ENCODE data around the gene SBNO2. TPM values are rescaled to one million over a fixed set of nuclear protein-coding genes. Genes with fewer than 3 reads are reported as not detected.

The SBNO2 gene
- total and polyA plus RNA-seq, 2 donors: 15.4 to 62.4 TPM

- Histone ChIP-seq H3K9me3 (ENCODE audit: control insufficient read depth in 2 of 2, insufficient read depth in 1 of 2, low read length in 1 of 2) (no peaks in the 10 kb centered on the region), H3K27ac (ENCODE audit: low read depth in 1 of 2, low read length in 1 of 2) (peak overlapping the region; percentile 72 to 82), H3K27me3 (ENCODE audit: control insufficient read depth in 2 of 2, insufficient read depth in 1 of 2, low read length in 1 of 2) (peaks cover 0 to 3% of the 10 kb centered on the region in 2 donors), H3K4me3 (ENCODE audit: low read length in 2 of 2) (no peak overlapping the region), H3K4me1 (ENCODE audit: control insufficient read depth in 2 of 2, insufficient read depth in 2 of 2, low read length in 2 of 2) (peaks cover 40 to 43% of the 10 kb centered on the region in 2 donors), H3K36me3 (ENCODE audit: control insufficient read depth in 2 of 2, insufficient read depth in 2 of 2, low read length in 1 of 2) (peaks cover 73 to 75% of the 10 kb centered on the region in 2 donors)
- 89% methylated on average over 4 of the region's 4 CpGs for WGBS
- DNase-seq (ENCODE audit: low read depth in 6 of 9, low spot score in 9 of 9): no peak
These were observed 98.1 kb downstream of the SBNO2 start for GRCh38 chr19:1076046-1076386.

GRCh38 chr19:1074544-1075283, 99.4 kb downstream of the SBNO2 start:
- Histone ChIP-seq H3K9me3 (ENCODE audit: control insufficient read depth in 2 of 2, insufficient read depth in 1 of 2, low read length in 1 of 2) (no peaks in the 10 kb centered on the region), H3K36me3 (ENCODE audit: control insufficient read depth in 2 of 2, insufficient read depth in 2 of 2, low read length in 1 of 2) (peaks cover 66 to 75% of the 10 kb centered on the region in 2 donors), H3K4me1 (ENCODE audit: control insufficient read depth in 2 of 2, insufficient read depth in 2 of 2, low read length in 2 of 2) (peaks cover 38 to 49% of the 10 kb centered on the region in 2 donors), H3K27me3 (ENCODE audit: control insufficient read depth in 2 of 2, insufficient read depth in 1 of 2, low read length in 1 of 2) (peaks cover 0 to 9% of the 10 kb centered on the region in 2 donors), H3K4me3 (ENCODE audit: low read length in 2 of 2) (peak overlapping the region in 1 of 2 donors; percentile 49), H3K27ac (ENCODE audit: low read depth in 1 of 2, low read length in 1 of 2) (peak overlapping the region; percentile 17 to 91)
- WGBS: 12% methylated on average over 54 of the region's 54 CpGs
- peak in 1 of 9 donors; percentile 57 for DNase-seq (ENCODE audit: low read depth in 6 of 9, low spot score in 9 of 9)

GRCh38 chr19:1073956-1074517, 100.0 kb downstream of the SBNO2 start:
- 79% methylated on average over 28 of the region's 28 CpGs for WGBS
- Histone ChIP-seq H3K4me1 (ENCODE audit: control insufficient read depth in 2 of 2, insufficient read depth in 2 of 2, low read length in 2 of 2) (peaks cover 43 to 56% of the 10 kb centered on the region in 2 donors), H3K9me3 (ENCODE audit: control insufficient read depth in 2 of 2, insufficient read depth in 1 of 2, low read length in 1 of 2) (no peaks in the 10 kb centered on the region), H3K36me3 (ENCODE audit: control insufficient read depth in 2 of 2, insufficient read depth in 2 of 2, low read length in 1 of 2) (peaks cover 60 to 75% of the 10 kb centered on the region in 2 donors), H3K27ac (ENCODE audit: low read depth in 1 of 2, low read length in 1 of 2) (peak overlapping the region in 1 of 2 donors; percentile 91), H3K27me3 (ENCODE audit: control insufficient read depth in 2 of 2, insufficient read depth in 1 of 2, low read length in 1 of 2) (peaks cover 0 to 9% of the 10 kb centered on the region in 2 donors), H3K4me3 (ENCODE audit: low read length in 2 of 2) (peak overlapping the region in 1 of 2 donors; percentile 49)
- DNase-seq (ENCODE audit: low read depth in 6 of 9, low spot score in 9 of 9): no peak

- Histone ChIP-seq H3K9me3 (ENCODE audit: control insufficient read depth in 2 of 2, insufficient read depth in 1 of 2, low read length in 1 of 2) (no peaks in the 10 kb centered on the region), H3K4me1 (ENCODE audit: control insufficient read depth in 2 of 2, insufficient read depth in 2 of 2, low read length in 2 of 2) (peaks cover 47 to 63% of the 10 kb centered on the region in 2 donors), H3K36me3 (ENCODE audit: control insufficient read depth in 2 of 2, insufficient read depth in 2 of 2, low read length in 1 of 2) (peaks cover 62 to 77% of the 10 kb centered on the region in 2 donors), H3K27me3 (ENCODE audit: control insufficient read depth in 2 of 2, insufficient read depth in 1 of 2, low read length in 1 of 2) (peaks cover 0 to 9% of the 10 kb centered on the region in 2 donors), H3K27ac (ENCODE audit: low read depth in 1 of 2, low read length in 1 of 2) (peak overlapping the region in 1 of 2 donors; percentile 91), H3K4me3 (ENCODE audit: low read length in 2 of 2) (no peak overlapping the region)
- DNase-seq (ENCODE audit: low read depth in 6 of 9, low spot score in 9 of 9): no peak
- 97% methylated on average over 30 of the region's 30 CpGs for WGBS
These were observed 100.8 kb downstream of the SBNO2 start for GRCh38 chr19:1073063-1073955.

- 96% methylated on average over 11 of the region's 11 CpGs for WGBS
- H3K27ac ChIP-seq (ENCODE audit: low read depth in 1 of 2, low read length in 1 of 2): peak overlapping the region in 1 of 2 donors; percentile 58
- H3K36me3 ChIP-seq (ENCODE audit: control insufficient read depth in 2 of 2, insufficient read depth in 2 of 2, low read length in 1 of 2): peaks cover 55 to 71% of the 10 kb centered on the region in 2 donors
These were observed 101.6 kb downstream of the SBNO2 start for GRCh38 chr19:1072371-1073015.

GRCh38 chr19:1070931-1071791, 102.9 kb downstream of the SBNO2 start:
- peaks cover 40 to 55% of the 10 kb centered on the region in 2 donors for H3K4me1 ChIP-seq (ENCODE audit: control insufficient read depth in 2 of 2, insufficient read depth in 2 of 2, low read length in 2 of 2)

More at GRCh38 chr19:1072371-1073015, 101.6 kb downstream of the SBNO2 start:
- Histone ChIP-seq H3K9me3 (ENCODE audit: control insufficient read depth in 2 of 2, insufficient read depth in 1 of 2, low read length in 1 of 2) (no peaks in the 10 kb centered on the region), H3K4me1 (ENCODE audit: control insufficient read depth in 2 of 2, insufficient read depth in 2 of 2, low read length in 2 of 2) (peaks cover 43 to 62% of the 10 kb centered on the region in 2 donors), H3K4me3 (ENCODE audit: low read length in 2 of 2) (no peak overlapping the region), H3K27me3 (ENCODE audit: control insufficient read depth in 2 of 2, insufficient read depth in 1 of 2, low read length in 1 of 2) (peaks cover 0 to 13% of the 10 kb centered on the region in 2 donors)
- no peak for DNase-seq (ENCODE audit: low read depth in 6 of 9, low spot score in 9 of 9)

GRCh38 chr19:1070576-1070930, 103.5 kb downstream of the SBNO2 start:
- no peak for DNase-seq (ENCODE audit: low read depth in 6 of 9, low spot score in 9 of 9)
- H3K27ac ChIP-seq (ENCODE audit: low read depth in 1 of 2, low read length in 1 of 2): peak overlapping the region in 1 of 2 donors; percentile 5
- H3K4me3 ChIP-seq (ENCODE audit: low read length in 2 of 2): no peak overlapping the region
- peaks cover 48 to 63% of the 10 kb centered on the region in 2 donors for H3K36me3 ChIP-seq (ENCODE audit: control insufficient read depth in 2 of 2, insufficient read depth in 2 of 2, low read length in 1 of 2)
- no peaks in the 10 kb centered on the region for H3K9me3 ChIP-seq (ENCODE audit: control insufficient read depth in 2 of 2, insufficient read depth in 1 of 2, low read length in 1 of 2)
- peaks cover 0 to 21% of the 10 kb centered on the region in 2 donors for H3K27me3 ChIP-seq (ENCODE audit: control insufficient read depth in 2 of 2, insufficient read depth in 1 of 2, low read length in 1 of 2)
- 94% methylated on average over 21 of the region's 21 CpGs for WGBS
- H3K4me1 ChIP-seq (ENCODE audit: control insufficient read depth in 2 of 2, insufficient read depth in 2 of 2, low read length in 2 of 2): peaks cover 35 to 55% of the 10 kb centered on the region in 2 donors

More at GRCh38 chr19:1070931-1071791, 102.9 kb downstream of the SBNO2 start:
- Histone ChIP-seq H3K36me3 (ENCODE audit: control insufficient read depth in 2 of 2, insufficient read depth in 2 of 2, low read length in 1 of 2) (peaks cover 54 to 69% of the 10 kb centered on the region in 2 donors), H3K27ac (ENCODE audit: low read depth in 1 of 2, low read length in 1 of 2) (peak overlapping the region in 1 of 2 donors; percentile 60), H3K27me3 (ENCODE audit: control insufficient read depth in 2 of 2, insufficient read depth in 1 of 2, low read length in 1 of 2) (peaks cover 0 to 18% of the 10 kb centered on the region in 2 donors), H3K4me3 (ENCODE audit: low read length in 2 of 2) (no peak overlapping the region), H3K9me3 (ENCODE audit: control insufficient read depth in 2 of 2, insufficient read depth in 1 of 2, low read length in 1 of 2) (no peaks in the 10 kb centered on the region)
- WGBS: 94% methylated on average over 99 of the region's 99 CpGs
- no peak for DNase-seq (ENCODE audit: low read depth in 6 of 9, low spot score in 9 of 9)

All from thymus (tissue), 11 donors.